GM21619 (cell line): ENCODE results near the gene PRKCZ.

Source experiments
- ATAC-seq: cut with Tn5 transposase; IDR thresholded peaks from one replicate; pipeline ENCODE4 v1.9.1; 2021; ENCODE audit not compliant: unreplicated experiment

Gene PRKCZ

GRCh38 chr1:2202843-2203601, 152.8 kb downstream of the PRKCZ start:
- ATAC-seq: no peak

GRCh38 chr1:2203671-2204414, 153.6 kb downstream of the PRKCZ start:
- ATAC-seq: no peak

GRCh38 chr1:2204415-2205190, 154.4 kb downstream of the PRKCZ start:
- no peak for ATAC-seq

GRCh38 chr1:2205191-2205952, 155.2 kb downstream of the PRKCZ start:
- peak; percentile 54 for ATAC-seq

GRCh38 chr1:2206813-2207487, 156.7 kb downstream of the PRKCZ start:
- no peak for ATAC-seq

GRCh38 chr1:2208309-2209239, 158.4 kb downstream of the PRKCZ start:
- ATAC-seq: no peak

- no peak for ATAC-seq
Measured at GRCh38 chr1:2209400-2210083, 159.3 kb downstream of the PRKCZ start.

- no peak for ATAC-seq
Measured at GRCh38 chr1:2210084-2210653, 160.0 kb downstream of the PRKCZ start.

GRCh38 chr1:2210786-2211185, 160.6 kb downstream of the PRKCZ start:
- ATAC-seq: no peak

- no peak for ATAC-seq
Measured at GRCh38 chr1:2212274-2212531, 162.0 kb downstream of the PRKCZ start.

- ATAC-seq: no peak
Measured at GRCh38 chr1:2212532-2213491, 162.6 kb downstream of the PRKCZ start.

- ATAC-seq: no peak
Measured at GRCh38 chr1:2213576-2214505, 163.6 kb downstream of the PRKCZ start.

- ATAC-seq: no peak
Measured at GRCh38 chr1:2214541-2215241, 164.5 kb downstream of the PRKCZ start.

- no peak for ATAC-seq
Measured at GRCh38 chr1:2215329-2215728, 165.1 kb downstream of the PRKCZ start.

GRCh38 chr1:2215909-2216766, 165.9 kb downstream of the PRKCZ start:
- no peak for ATAC-seq
